Ureter (tissue), 1 donor: Measurements from ENCODE around the gene PARN. TPM values are rescaled to one million over a fixed set of nuclear protein-coding genes. Genes with fewer than 3 reads are reported as not detected.
"Not testable (repeated sequence)": the region's sequence is repeated elsewhere in the genome, so short reads cannot be mapped to it uniquely, and the experiment has no call there.

Experiments
- DNase-seq: peaks from one replicate; pipeline ENCODE4 v3.0.0-alpha.2; 2020; ENCODE audit warnings: low spot score
- total RNA-seq: library from RNA; stranded (reverse); gene quantifications from one replicate; pipeline ENCODE4 v1.2.4, GENCODE V29; 2023
- donor health status: DM: yes; HTN: yes; CAD: no.

PARN gene
- total RNA-seq, 1 donor from 2014 or later = 53.9 TPM

- no peak for DNase-seq
Observed at GRCh38 chr16:14437426-14437825, 192.6 kb downstream of the PARN start.

DNA sequence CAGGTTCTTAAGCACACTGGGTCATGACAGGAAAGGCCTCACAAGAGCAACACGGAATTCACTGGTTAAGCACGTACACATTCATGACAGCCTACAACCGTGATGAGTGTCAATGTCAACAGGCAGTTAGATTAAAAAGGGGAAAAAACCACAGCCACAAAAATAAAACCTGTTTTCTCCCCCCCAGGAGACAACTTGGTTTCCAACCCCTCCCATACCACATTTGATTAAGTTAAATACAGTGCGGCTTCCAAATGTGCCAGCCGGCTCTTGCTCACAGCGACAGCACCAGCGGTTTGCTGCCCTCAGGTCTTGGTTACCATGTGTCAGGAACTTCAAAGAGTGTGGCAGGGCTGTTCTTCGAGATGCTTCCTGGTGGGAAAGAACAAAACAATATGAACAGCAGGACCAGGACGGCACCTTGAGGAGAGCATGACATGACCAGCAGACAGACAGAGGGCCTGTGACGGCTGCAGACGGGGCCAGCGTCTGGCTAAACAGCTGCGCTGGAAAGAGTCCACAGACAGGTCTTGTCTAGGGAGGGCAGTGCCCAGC, 193.6 kb downstream of the PARN start:
- DNase-seq = no peak

- DNase-seq = no peak
Observed at GRCh38 chr16:14434860-14435259, 195.2 kb downstream of the PARN start.

DNA sequence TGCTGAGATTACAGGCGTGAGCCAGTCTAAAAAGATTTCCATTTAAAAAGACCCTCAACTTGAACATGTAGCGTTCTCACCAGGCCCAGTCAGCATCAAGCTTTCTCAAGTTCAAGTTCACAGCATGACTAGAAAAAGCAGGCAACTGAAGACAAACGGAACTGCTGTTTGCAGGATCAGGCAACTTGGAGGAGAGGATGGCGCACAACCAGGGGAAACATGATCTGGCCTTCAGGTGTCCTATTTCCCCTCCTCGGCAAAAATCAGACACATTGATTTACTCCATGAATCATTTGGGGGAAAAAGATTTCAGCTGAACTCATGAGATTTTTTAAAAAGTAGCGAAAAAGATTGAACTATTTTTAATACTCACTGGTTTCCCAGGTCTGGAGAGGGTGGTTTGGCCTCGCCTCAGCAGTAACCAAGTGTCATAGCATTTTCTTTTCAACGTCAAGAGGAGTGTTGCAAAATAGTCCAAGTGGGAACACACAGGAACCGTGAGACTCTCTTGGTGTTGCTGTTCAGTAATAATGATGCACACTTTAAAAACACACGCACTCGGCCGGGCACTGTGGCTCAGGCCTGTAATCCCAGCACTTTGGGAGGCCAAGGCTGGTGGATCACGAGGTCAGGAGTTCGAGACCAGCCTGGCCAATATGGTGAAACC, 201.0 kb downstream of the PARN start:
- DNase-seq = not testable (repeated sequence)

DNA sequence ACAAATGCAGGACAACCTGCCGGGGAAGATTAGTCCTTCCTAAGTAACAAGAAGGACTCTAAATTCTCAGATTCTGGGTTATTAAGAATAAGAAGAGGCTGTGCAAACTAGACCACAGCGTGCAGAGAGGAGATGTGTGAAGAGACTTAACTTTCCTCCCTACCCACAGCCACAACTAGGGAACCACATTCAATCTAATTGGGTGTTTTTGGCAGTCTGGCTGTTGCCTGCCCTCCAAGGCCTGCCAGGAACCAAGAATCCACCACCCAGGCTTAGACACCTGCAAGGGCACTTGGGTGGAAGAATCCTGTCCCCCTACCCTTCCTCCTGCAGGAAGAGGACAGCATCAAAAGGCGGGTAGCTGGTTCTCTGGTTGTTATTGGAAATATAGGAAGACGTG, 202.0 kb downstream of the PARN start:
- no peak for DNase-seq

- DNase-seq = no peak
Observed at GRCh38 chr16:14427371-14427948, 202.6 kb downstream of the PARN start.

DNA sequence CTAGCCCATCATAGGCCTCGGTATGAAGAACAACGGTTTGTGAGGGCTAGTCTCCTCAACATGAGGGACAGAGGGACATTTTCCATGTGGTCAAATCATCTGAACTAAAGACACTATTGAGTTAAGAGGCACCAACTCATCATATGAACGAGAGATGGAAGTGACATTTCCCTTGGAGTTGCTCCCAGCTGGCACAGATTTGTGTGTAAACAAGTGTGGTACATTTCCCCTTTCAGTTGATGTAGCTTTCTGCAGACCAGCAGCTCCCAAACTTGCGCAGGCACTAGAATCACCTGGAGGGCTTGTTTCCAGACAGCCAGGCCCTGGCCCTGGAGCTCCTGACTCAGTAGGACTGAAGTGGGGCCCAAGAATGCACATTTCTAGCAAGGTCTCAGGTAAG, 205.5 kb downstream of the PARN start:
- no peak for DNase-seq

- no peak for DNase-seq
Observed at GRCh38 chr16:14423344-14423743, 206.7 kb downstream of the PARN start.

- DNase-seq = no peak
Observed at GRCh38 chr16:14420721-14421488, 209.2 kb downstream of the PARN start.

- DNase-seq = not testable (repeated sequence)
Observed at GRCh38 chr16:14420243-14420642, 209.8 kb downstream of the PARN start.

- DNase-seq = no peak
Observed at GRCh38 chr16:14419817-14420216, 210.2 kb downstream of the PARN start.

- peak; percentile 64 for DNase-seq
Observed at GRCh38 chr16:14418795-14419225, 211.2 kb downstream of the PARN start.

DNA sequence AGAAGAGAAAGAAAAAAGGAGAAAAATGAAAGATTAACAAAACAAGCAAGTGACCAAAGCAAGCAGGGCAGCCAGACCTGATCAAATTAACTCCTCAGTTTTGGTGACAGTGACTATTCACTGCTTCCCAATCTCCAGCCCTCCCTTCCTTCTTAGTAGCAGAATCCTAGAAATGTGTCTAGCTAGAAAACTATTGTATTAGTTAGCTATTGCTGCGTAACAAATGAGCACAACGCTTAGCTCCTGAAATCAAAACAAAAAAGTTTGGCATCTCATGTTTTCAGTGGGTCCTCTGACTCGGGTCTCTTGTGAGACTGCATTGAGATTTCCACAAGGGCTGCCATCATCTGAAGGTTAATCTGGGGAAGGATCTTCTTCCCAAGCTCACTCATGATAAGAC, 213.9 kb downstream of the PARN start:
- no peak for DNase-seq

DNA sequence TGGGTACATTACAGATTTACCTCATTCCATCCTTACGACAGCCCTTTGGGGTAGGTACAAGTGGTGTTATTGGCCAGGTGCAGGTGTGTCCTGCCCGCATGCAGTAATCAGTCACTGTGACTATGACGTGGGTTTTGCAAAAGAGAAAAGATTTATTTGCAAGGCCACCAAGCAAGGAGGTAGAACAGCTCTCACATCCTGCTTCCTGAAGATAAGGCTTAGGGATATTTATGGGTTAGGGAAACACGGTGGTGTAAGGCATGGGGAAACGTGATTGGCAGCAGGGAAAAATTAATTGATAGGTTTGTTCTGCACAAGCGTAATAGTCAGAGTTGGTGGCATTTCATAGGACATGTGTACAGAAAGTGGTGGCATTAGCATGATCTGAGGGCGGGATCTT, 214.8 kb downstream of the PARN start:
- no peak for DNase-seq

GRCh38 chr16:14409563-14409962, 220.5 kb downstream of the PARN start:
- DNase-seq = peak; percentile 55

DNA sequence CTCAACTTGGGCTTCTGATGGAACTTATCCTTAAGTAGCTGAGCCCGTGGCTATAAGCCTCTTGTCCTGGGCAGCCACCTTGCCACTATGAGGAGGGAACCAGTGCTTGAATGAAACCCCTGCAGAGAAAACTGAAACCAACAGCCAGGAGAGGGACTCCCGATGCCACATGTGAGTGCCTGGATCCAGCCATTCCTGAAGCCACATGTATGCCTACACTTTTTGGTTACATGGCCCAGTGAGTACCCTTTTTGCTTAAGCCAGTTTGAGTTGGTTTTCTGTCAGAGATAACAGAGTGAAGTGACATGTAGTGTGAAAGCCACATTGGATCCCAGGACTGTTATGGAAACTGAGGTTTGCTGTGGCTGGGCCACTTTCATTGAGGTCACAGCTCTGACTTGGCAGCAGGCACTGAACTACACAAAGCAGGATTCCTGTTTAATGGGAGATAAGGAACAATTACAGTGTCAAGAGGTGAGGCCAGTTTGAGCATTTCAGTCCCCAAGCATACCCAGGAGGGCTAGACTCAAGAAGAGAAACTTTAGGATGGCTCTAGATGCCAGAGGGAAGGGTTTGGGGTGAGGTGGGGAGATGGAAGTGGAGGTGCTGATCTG, 222.2 kb downstream of the PARN start:
- no peak for DNase-seq

- DNase-seq = no peak
Observed at GRCh38 chr16:14405611-14406537, 224.2 kb downstream of the PARN start.

DNA sequence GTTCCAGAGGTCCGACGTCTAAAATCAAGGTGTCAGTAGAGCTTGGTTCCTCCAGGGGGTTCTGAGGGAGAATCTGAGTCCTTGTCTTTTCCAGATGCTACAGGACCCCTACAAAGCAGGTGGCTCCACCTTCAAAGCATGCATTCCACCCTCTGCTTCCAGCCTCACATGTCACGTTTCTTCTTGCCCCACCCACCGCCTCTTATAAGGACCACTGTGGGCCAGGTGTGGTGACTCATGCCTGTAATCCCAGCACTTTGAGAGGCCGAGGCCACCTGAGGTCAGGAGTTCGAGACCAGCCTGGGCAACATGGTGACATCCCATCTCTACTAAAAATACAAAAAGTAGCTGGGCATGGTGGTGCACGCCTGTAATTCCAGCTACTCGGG, 227.1 kb downstream of the PARN start:
- DNase-seq = not testable (repeated sequence)

DNA sequence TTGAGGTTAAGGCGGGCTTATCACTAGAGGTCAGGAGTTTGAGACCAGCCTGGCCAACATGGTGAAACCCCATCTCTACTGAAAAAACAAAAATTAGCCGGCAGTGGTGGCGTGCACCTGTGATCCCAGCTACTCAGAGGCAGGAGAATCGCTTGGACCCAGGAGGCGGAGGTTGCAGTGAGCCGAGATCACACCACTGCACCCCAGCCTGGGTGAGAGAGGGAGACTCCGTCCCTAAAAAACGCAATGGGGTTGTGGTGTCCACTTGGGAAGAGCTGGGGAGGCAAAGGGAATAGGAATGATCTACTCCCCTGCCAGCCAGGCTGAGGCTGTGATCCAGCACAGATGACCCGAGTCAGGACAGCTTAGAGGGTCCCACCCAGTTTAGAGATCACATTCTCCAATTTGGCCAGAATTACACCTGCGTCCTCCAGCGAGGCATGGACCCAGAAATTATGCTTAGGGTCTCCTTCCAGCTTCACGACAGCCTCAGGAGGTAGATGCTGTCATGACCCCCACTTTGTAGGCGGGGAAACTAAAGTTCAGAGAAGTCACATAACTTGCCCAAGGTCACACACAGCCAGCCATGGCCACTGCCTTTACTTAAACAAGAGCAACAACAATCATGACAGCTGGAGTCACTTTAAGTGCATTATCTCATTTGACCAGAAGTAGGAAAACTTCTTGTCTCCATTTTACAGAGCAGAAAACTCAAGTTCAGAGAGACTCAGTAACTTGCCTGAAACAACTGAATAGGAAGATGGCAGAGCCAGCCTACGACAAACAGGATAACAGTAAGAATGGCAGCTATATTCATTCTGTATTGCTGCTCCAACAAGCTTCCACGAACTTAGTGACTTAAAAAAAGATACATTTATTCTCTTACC, 227.7 kb downstream of the PARN start:
- DNase-seq = not testable (repeated sequence)

DNA sequence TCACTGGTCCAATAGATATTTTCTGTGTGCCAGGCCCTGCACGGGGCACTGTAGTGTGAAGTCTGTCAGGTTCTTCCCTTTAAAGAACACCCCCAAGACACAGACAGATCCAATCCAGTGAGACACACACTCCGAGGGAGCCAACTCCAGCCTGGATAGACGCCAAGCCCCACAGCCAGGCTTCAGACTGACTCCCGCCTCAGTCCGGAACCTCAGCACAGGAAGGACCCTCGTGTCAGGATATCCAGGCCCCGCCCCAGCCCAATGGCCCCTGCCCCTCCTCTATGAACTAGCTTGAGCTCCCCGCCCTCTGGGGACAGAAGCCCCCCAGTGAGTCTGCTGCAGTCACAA, 228.4 kb downstream of the PARN start:
- DNase-seq = not testable (repeated sequence)
